ENCODE data around the gene ACE. TPM values are rescaled to one million over a fixed set of nuclear protein-coding genes. Genes with fewer than 3 reads are reported as not detected.
"Not testable (repeated sequence)": the region's sequence is repeated elsewhere in the genome, so short reads cannot be mapped to it uniquely, and the experiment has no call there.

The ACE gene
- total RNA-seq, 1 donor from 2014 or later = not detected

GRCh38 chr17:63464691-63465236 lies 12.1 kb upstream of the ACE start:
- H3K4me2 ChIP-seq = no peak overlapping the region
- Mint-ChIP-seq H3K9me3 (peaks cover 8% of the 10 kb centered on the region), H3K36me3 (no peaks in the 10 kb centered on the region), H3K4me3 (no peak overlapping the region), H3K4me1 (peaks cover 14% of the 10 kb centered on the region), H3K27ac (no peak overlapping the region), H3K27me3 (ENCODE audit: insufficient read depth, low read depth) (peaks cover 8% of the 10 kb centered on the region)
- H2AFZ ChIP-seq (replicated peaks) = no peak overlapping the region
- no peak for DNase-seq (ENCODE audit: low spot score)
- TF ChIP-seq EZH2phosphoT487 (IDR thresholded peaks at IDR 0.05) = no peak
- no peak for TF ChIP-seq CTCF (IDR thresholded peaks at IDR 0.05)
- no peak for TF ChIP-seq EZH2 (IDR thresholded peaks at IDR 0.05)
- H4K20me1 ChIP-seq (ENCODE audit: low read depth) = no peaks in the 10 kb centered on the region
- H3K27ac ChIP-seq = no peak overlapping the region
- H3K9me3 ChIP-seq (ENCODE audit: low read depth) = no peaks in the 10 kb centered on the region
- no peaks in the 10 kb centered on the region for H3K79me2 ChIP-seq (ENCODE audit: low read depth)
- peaks cover 12% of the 10 kb centered on the region for H3K4me1 ChIP-seq
- H3K4me3 ChIP-seq = no peak overlapping the region
- H3K9ac ChIP-seq = no peak overlapping the region
- H3K36me3 ChIP-seq = no peaks in the 10 kb centered on the region
- H3K27me3 ChIP-seq = no peaks in the 10 kb centered on the region
- peaks cover 13% of the 10 kb centered on the region for H3F3A ChIP-seq (ENCODE audit: low read depth)

GRCh38 chr17:63468099-63468498 lies 8.8 kb upstream of the ACE start:
- not testable (repeated sequence) for H3K36me3 ChIP-seq; H3K27me3 ChIP-seq; H3K4me3 ChIP-seq; H2AFZ ChIP-seq (replicated peaks); H3K4me1 Mint-ChIP-seq; H3K9me3 ChIP-seq (ENCODE audit: low read depth); H3K4me3 Mint-ChIP-seq; H3K36me3 Mint-ChIP-seq; H3K9ac ChIP-seq; H3K27ac Mint-ChIP-seq; H3K27ac ChIP-seq; H3K4me1 ChIP-seq; H3K4me2 ChIP-seq; H4K20me1 ChIP-seq (ENCODE audit: low read depth); H3K79me2 ChIP-seq (ENCODE audit: low read depth); H3K9me3 Mint-ChIP-seq; DNase-seq (ENCODE audit: low spot score); H3K27me3 Mint-ChIP-seq (ENCODE audit: insufficient read depth, low read depth)
- peaks cover 13% of the 10 kb centered on the region for H3F3A ChIP-seq (ENCODE audit: low read depth)

- H3K27ac ChIP-seq = no peak overlapping the region
- TF ChIP-seq CTCF (IDR thresholded peaks at IDR 0.05) = no peak
- no peak for TF ChIP-seq EZH2phosphoT487 (IDR thresholded peaks at IDR 0.05)
- no peak for TF ChIP-seq EZH2 (IDR thresholded peaks at IDR 0.05)
- no peaks in the 10 kb centered on the region for H3K36me3 ChIP-seq
- H3K4me3 ChIP-seq = no peak overlapping the region
- H3K4me1 ChIP-seq = peaks cover 7% of the 10 kb centered on the region
- Mint-ChIP-seq H3K4me3 (no peak overlapping the region), H3K36me3 (no peaks in the 10 kb centered on the region), H3K27ac (no peak overlapping the region), H3K9me3 (no peaks in the 10 kb centered on the region), H3K27me3 (ENCODE audit: insufficient read depth, low read depth) (peaks cover 41% of the 10 kb centered on the region), H3K4me1 (peaks cover 13% of the 10 kb centered on the region)
- H2AFZ ChIP-seq (replicated peaks) = no peak overlapping the region
- no peak overlapping the region for H3K9ac ChIP-seq
- no peaks in the 10 kb centered on the region for H3K9me3 ChIP-seq (ENCODE audit: low read depth)
- no peaks in the 10 kb centered on the region for H3K79me2 ChIP-seq (ENCODE audit: low read depth)
- no peak overlapping the region for H3K4me2 ChIP-seq
- H3K27me3 ChIP-seq = peaks cover 59% of the 10 kb centered on the region
- peaks cover 12% of the 10 kb centered on the region for H4K20me1 ChIP-seq (ENCODE audit: low read depth)
- H3F3A ChIP-seq (ENCODE audit: low read depth) = peaks cover 7% of the 10 kb centered on the region
- DNase-seq (ENCODE audit: low spot score) = no peak
Measured at GRCh38 chr17:63474174-63474573, 2.7 kb upstream of the ACE start.

GRCh38 chr17:63474586-63475460 lies 2.0 kb upstream of the ACE start:
- H4K20me1 ChIP-seq (ENCODE audit: low read depth) = peaks cover 12% of the 10 kb centered on the region
- Mint-ChIP-seq H3K4me3 (peak overlapping the region; percentile 82), H3K27ac (no peak overlapping the region)

More at GRCh38 chr17:63474586-63475460, 2.0 kb upstream of the ACE start:
- H3K4me1 ChIP-seq = peaks cover 7% of the 10 kb centered on the region
- no peak overlapping the region for H3K27ac ChIP-seq
- TF ChIP-seq EZH2phosphoT487 (IDR thresholded peaks at IDR 0.05) (no peak), EZH2 (IDR thresholded peaks at IDR 0.05) (no peak), CTCF (IDR thresholded peaks at IDR 0.05) (no peak)
- no peaks in the 10 kb centered on the region for H3K79me2 ChIP-seq (ENCODE audit: low read depth)
- Mint-ChIP-seq H3K9me3 (no peaks in the 10 kb centered on the region), H3K36me3 (no peaks in the 10 kb centered on the region), H3K27me3 (ENCODE audit: insufficient read depth, low read depth) (peaks cover 41% of the 10 kb centered on the region), H3K4me1 (peaks cover 13% of the 10 kb centered on the region)
- H2AFZ ChIP-seq (replicated peaks) = no peak overlapping the region
- H3K27me3 ChIP-seq = peaks cover 63% of the 10 kb centered on the region
- DNase-seq (ENCODE audit: low spot score) = no peak
- no peaks in the 10 kb centered on the region for H3K9me3 ChIP-seq (ENCODE audit: low read depth)
- H3K4me3 ChIP-seq = no peak overlapping the region
- no peaks in the 10 kb centered on the region for H3K36me3 ChIP-seq
- no peak overlapping the region for H3K9ac ChIP-seq
- H3F3A ChIP-seq (ENCODE audit: low read depth) = peaks cover 7% of the 10 kb centered on the region
- no peak overlapping the region for H3K4me2 ChIP-seq

Measured in neural progenitor cell (in vitro differentiated cells).